Measurements from ENCODE around the gene UBAP1. TPM values are rescaled to one million over a fixed set of nuclear protein-coding genes. Genes with fewer than 3 reads are reported as not detected.
A peak's percentile ranks its signal among the peaks of the same experiment; 100 is the strongest.
"Not testable (repeated sequence)": the region's sequence is repeated elsewhere in the genome, so short reads cannot be mapped to it uniquely, and the experiment has no call there.

The UBAP1 gene
- total and polyA plus RNA-seq, 9 of the 15 experiments (the other 6 are each of a cell fraction or from before 2014, with no cell fraction given): 1.3 to 33.4 (median 16.5) TPM

DNA sequence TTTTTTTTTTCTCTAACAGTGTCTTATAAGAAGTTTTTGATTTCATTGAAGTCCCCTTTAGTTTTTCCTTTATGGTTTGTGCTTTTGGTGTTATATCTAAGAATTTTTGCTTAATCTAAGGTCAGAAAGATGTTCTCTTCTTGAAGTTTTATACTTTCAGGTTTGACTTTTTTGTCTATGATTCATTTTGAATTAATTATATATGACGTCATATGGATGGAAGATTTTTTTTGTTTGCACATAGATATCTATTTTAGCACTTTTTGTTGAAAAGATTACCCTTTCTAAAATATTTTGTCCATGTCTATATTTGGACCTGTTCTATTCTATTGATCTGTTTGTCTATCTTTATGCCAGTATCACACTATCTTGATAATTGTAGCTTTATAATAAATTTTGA is 16.3 kb downstream of the UBAP1 start:
- TF ChIP-seq ATF7 (IDR thresholded peaks at IDR 0.05): peak; percentile 14; the same call in 1 of the 2 replicates
- TF ChIP-seq PHF21A (IDR thresholded peaks at IDR 0.05; ENCODE audit: borderline replicate concordance, low read depth): no peak
- CTCF ChIA-PET (ENCODE audit: low intra/inter-chr PET ratio): no interaction called here
- 52% methylated on average over 1 of the region's 1 CpG for WGBS (ENCODE audit: insufficient coverage, low coverage, missing lambda C conversion rate)
- no peaks in the 10 kb centered on the region for H3K9me3 ChIP-seq (replicated peaks; ENCODE audit: control insufficient read depth, insufficient read depth, low read depth, low read length)
- DNase-seq (ENCODE audit: extremely low read depth in 1 of 4, low spot score in 3 of 4) (no peak), ATAC-seq (no peak), FAIRE-seq (no peak)
- H2AFZ ChIP-seq (ENCODE audit: low read depth, low read length): no peak overlapping the region
- H3K79me2 ChIP-seq (ENCODE audit: control insufficient read depth, insufficient read depth, low read length): peaks cover 72% of the 10 kb centered on the region
- peaks cover 3% of the 10 kb centered on the region; the same call in 1 of the 3 replicates for H3K36me3 ChIP-seq (ENCODE audit: control insufficient read depth, insufficient read depth, low read length)
- no peak overlapping the region for H3K27ac ChIP-seq (ENCODE audit: extremely low read depth, low read depth, low read length)
- no peak overlapping the region for H3K4me3 ChIP-seq
- in situ Hi-C loops (cut with MboI): no loop called here
- intact Hi-C loops (cut with micrococcal nuclease): no loop called here
- BruUV-seq (replicated peaks): no TSS peak
- H4K20me1 ChIP-seq (replicated peaks; ENCODE audit: control insufficient read depth, insufficient read depth, low read length): peaks cover 6% of the 10 kb centered on the region; the same call in 1 of the 2 replicates
- no peaks in the 10 kb centered on the region for H3K27me3 ChIP-seq (ENCODE audit: control insufficient read depth in 2 of 2, insufficient read depth in 2 of 2, low read length in 2 of 2)
- peaks cover 0 to 4% of the 10 kb centered on the region in 2 experiments; a peak in 2 of 5 replicates for H3K4me1 ChIP-seq (replicated peaks in 1 of 2; ENCODE audit: control insufficient read depth in 2 of 2, insufficient read depth in 2 of 2, low read length in 2 of 2)
- POLR2A ChIA-PET: interaction anchor here (0.6 to 0.8 kb wide), 2 partner anchors 47 to 209 kb away, joined by 3 to 5 read pairs; no protein-coding TSS in a partner anchor
- H3K4me2 ChIP-seq (ENCODE audit: insufficient read depth, low read length): no peak overlapping the region
- no peak overlapping the region for H3K9ac ChIP-seq (ENCODE audit: insufficient read depth in 1 of 2, low read depth in 2 of 2, low read length in 2 of 2)
- H3K9me1 ChIP-seq (ENCODE audit: control insufficient read depth, insufficient read depth, low read length): no peaks in the 10 kb centered on the region

- in situ Hi-C loops (cut with MboI); POLR2A ChIA-PET; H3K4me1 ChIP-seq (replicated peaks in 1 of 2; ENCODE audit: control insufficient read depth in 2 of 2, insufficient read depth in 2 of 2, low read length in 2 of 2); BruUV-seq (replicated peaks); CTCF ChIA-PET (ENCODE audit: low intra/inter-chr PET ratio); H3K27ac ChIP-seq (ENCODE audit: extremely low read depth, low read depth, low read length); H4K20me1 ChIP-seq (replicated peaks; ENCODE audit: control insufficient read depth, insufficient read depth, low read length); H3K9ac ChIP-seq (ENCODE audit: insufficient read depth in 1 of 2, low read depth in 2 of 2, low read length in 2 of 2); H3K27me3 ChIP-seq (ENCODE audit: control insufficient read depth in 2 of 2, insufficient read depth in 2 of 2, low read length in 2 of 2); intact Hi-C loops (cut with micrococcal nuclease); H3K36me3 ChIP-seq (ENCODE audit: control insufficient read depth, insufficient read depth, low read length); DNase-seq (ENCODE audit: extremely low read depth in 1 of 4, low spot score in 3 of 4); H2AFZ ChIP-seq (ENCODE audit: low read depth, low read length); FAIRE-seq; H3K9me1 ChIP-seq (ENCODE audit: control insufficient read depth, insufficient read depth, low read length); H3K4me2 ChIP-seq (ENCODE audit: insufficient read depth, low read length); H3K9me3 ChIP-seq (replicated peaks; ENCODE audit: control insufficient read depth, insufficient read depth, low read depth, low read length); ATAC-seq; H3K4me3 ChIP-seq: not testable (repeated sequence)
- peak; percentile 35; the same call in 1 of the 2 replicates for TF ChIP-seq ZNF316 (IDR thresholded peaks at IDR 0.05)
- WGBS (ENCODE audit: insufficient coverage, low coverage, missing lambda C conversion rate): 79% methylated on average over 4 of the region's 4 CpGs
- peaks cover 71% of the 10 kb centered on the region for H3K79me2 ChIP-seq (ENCODE audit: control insufficient read depth, insufficient read depth, low read length)
These were observed 18.4 kb downstream of the UBAP1 start for GRCh38 chr9:34197286-34197685.
